Liver (tissue), 9 donors: Measurements from ENCODE around the gene MAOA. TPM values are rescaled to one million over a fixed set of nuclear protein-coding genes. Genes with fewer than 3 reads are reported as not detected.

Source experiments
- DNase-seq: peaks from one replicate; pipeline ENCODE4 v3.0.0-alpha.2; 2017; ENCODE audit warnings: low spot score
- H3K27ac ChIP-seq, 2 donors: one replicate each; pipeline ENCODE4 v1.7.0; 2013; ENCODE audit warnings: inconsistent platforms in 2 of 2, low read length in 2 of 2, control low read depth in 1 of 2, low read depth in 1 of 2, mild to moderate bottlenecking in 1 of 2
- H3K27me3 ChIP-seq, 4 donors: one replicate each; pipeline versions ENCODE4 v1.6.1 to v1.7.0; 2013; ENCODE audit warnings: low read length in 3 of 4, inconsistent platforms in 1 of 4, mild to moderate bottlenecking in 1 of 4, moderate library complexity in 1 of 4; ENCODE audit not compliant: control insufficient read depth in 4 of 4, insufficient read depth in 4 of 4
- H3K36me3 ChIP-seq, 4 donors: one replicate each; pipeline versions ENCODE4 v1.6.1 to v1.7.0; 2013; ENCODE audit warnings: low read length in 3 of 4, mild to moderate bottlenecking in 3 of 4, low read depth in 1 of 4, moderate library complexity in 1 of 4; ENCODE audit not compliant: control insufficient read depth in 4 of 4, insufficient read depth in 3 of 4
- H3K4me1 ChIP-seq, 4 donors: one replicate each; pipeline versions ENCODE4 v1.6.1 to v1.7.0; 2013; ENCODE audit warnings: low read length in 3 of 4, mild to moderate bottlenecking in 3 of 4, moderate library complexity in 1 of 4; ENCODE audit not compliant: control insufficient read depth in 4 of 4, insufficient read depth in 4 of 4
- H3K4me3 ChIP-seq, 3 donors: one replicate each; pipeline versions ENCODE4 v1.6.1 to v1.7.0; 2013; ENCODE audit warnings: low read length in 3 of 3, control low read depth in 1 of 3, low read depth in 1 of 3, mild to moderate bottlenecking in 1 of 3
- H3K9ac ChIP-seq, 2 donors: one replicate each; pipeline ENCODE4 v1.7.0; 2013; ENCODE audit warnings: low read length in 2 of 2, mild to moderate bottlenecking in 2 of 2, moderate library complexity in 2 of 2, control low read depth in 1 of 2, low read depth in 1 of 2
- H3K9me3 ChIP-seq, 4 donors: one replicate each; pipeline versions ENCODE4 v1.6.1 to v1.7.0; 2013; ENCODE audit warnings: low read length in 3 of 4; ENCODE audit not compliant: control insufficient read depth in 4 of 4
- EGR1 ChIP-seq, 2 donors: IDR thresholded peaks; 2 replicates each; pipeline ENCODE4 v1.6.1; 2016 to 2018; ENCODE audit warnings: antibody characterized with exemption in 2 of 2, low read depth in 2 of 2
- FOXA1 ChIP-seq: IDR thresholded peaks from 2 replicates; pipeline ENCODE4 v1.6.1; 2016; ENCODE audit warnings: antibody characterized with exemption
- FOXA2 ChIP-seq: IDR thresholded peaks from 2 replicates; pipeline ENCODE4 v1.6.1; 2016; ENCODE audit warnings: antibody characterized with exemption
- GABPA ChIP-seq, 2 donors: IDR thresholded peaks in 1 of 2; conservative IDR thresholded peaks in 1 of 2; 2 replicates each; pipeline ENCODE4 v1.6.1; 2016; ENCODE audit warnings: antibody characterized with exemption in 2 of 2, mild to moderate bottlenecking in 1 of 2, moderate library complexity in 1 of 2
- HNF4A ChIP-seq, 2 donors: conservative IDR thresholded peaks; 2 replicates each; pipeline ENCODE4 v1.6.1; 2016; ENCODE audit warnings: antibody characterized with exemption in 2 of 2, mild to moderate bottlenecking in 2 of 2
- HNF4G ChIP-seq: IDR thresholded peaks from 2 replicates; pipeline ENCODE4 v1.6.1; 2016; ENCODE audit warnings: antibody characterized with exemption
- JUND ChIP-seq, 2 donors: IDR thresholded peaks; 2 replicates each; pipeline ENCODE4 v1.6.1; 2016; ENCODE audit warnings: antibody characterized with exemption in 2 of 2
- MAX ChIP-seq: IDR thresholded peaks from 2 replicates; pipeline ENCODE4 v1.6.1; 2016; ENCODE audit warnings: antibody characterized with exemption
- NR2F2 ChIP-seq: IDR thresholded peaks from 2 replicates; pipeline ENCODE4 v1.6.1; 2016; ENCODE audit warnings: antibody characterized with exemption
- RAD21 ChIP-seq, 2 donors: IDR thresholded peaks; 2 replicates each; pipeline ENCODE4 v1.6.1; 2016; ENCODE audit warnings: antibody characterized with exemption in 2 of 2, mild to moderate bottlenecking in 2 of 2
- REST ChIP-seq: IDR thresholded peaks from 2 replicates; pipeline ENCODE4 v1.6.1; 2016; ENCODE audit warnings: antibody characterized with exemption, mild to moderate bottlenecking
- RXRA ChIP-seq, 2 donors: IDR thresholded peaks; 2 replicates each; pipeline ENCODE4 v1.6.1; 2017 to 2018; ENCODE audit warnings: antibody characterized with exemption in 2 of 2, mild to moderate bottlenecking in 1 of 2
- SP1 ChIP-seq: IDR thresholded peaks from 2 replicates; pipeline ENCODE4 v1.6.1; 2018; ENCODE audit warnings: antibody characterized with exemption, mild to moderate bottlenecking
- TAF1 ChIP-seq: conservative IDR thresholded peaks from 2 replicates; pipeline ENCODE4 v1.6.1; 2016; ENCODE audit warnings: antibody characterized with exemption, mild to moderate bottlenecking
- YY1 ChIP-seq: IDR thresholded peaks from 2 replicates; pipeline ENCODE4 v1.6.1; 2016; ENCODE audit warnings: antibody characterized with exemption, mild to moderate bottlenecking
- WGBS: extraction: QIAGEN DNeasy Blood & Tissue Kit; methylation state at CpG from one replicate; pipeline ENCODE4 v1.1.7; 2013; 5-methylcytosine and 5-hydroxymethylcytosine counted together
- polyA plus RNA-seq, 2 donors: library from polyadenylated mRNA; stranded (reverse) in 1 of 2; unstranded in 1 of 2; fragments of 200-250 nt in 1 of 2; fragments of >200 nt in 1 of 2; fragmentation: Nextera tagmentation in 1 of 2; extraction: Ambion mirVana in 1 of 2; gene quantifications; one replicate each; pipeline versions ENCODE4 v1.2.1 to v1.2.3, GENCODE V29; 2013 to 2015
- total RNA-seq, 2 donors: library from RNA; depleted of rRNA; stranded (reverse); fragments of >200 nt; gene quantifications; one replicate each; pipeline ENCODE4 v1.2.3, GENCODE V29; 2014
- TF ChIP-seq, protein P1 (sequence below): fragments of 150-350 bp; IDR thresholded peaks from 2 replicates; pipeline ENCODE4 v1.5.1; 2017; ENCODE audit warnings: improper control_type of control experiment, low read depth, low read length; ENCODE audit not compliant: missing input control
- TF ChIP-seq, protein P2 (sequence below): IDR thresholded peaks from 2 replicates; pipeline ENCODE4 v1.6.1; 2016; ENCODE audit warnings: antibody characterized with exemption
- TF ChIP-seq, protein P3 (sequence below): IDR thresholded peaks from 2 replicates; pipeline ENCODE4 v1.6.1; 2016; ENCODE audit warnings: antibody characterized with exemption
- donor health status: healthy.
- donor health status: healthy.
- donor health status: healthy.
- donor health status: healthy.
- donor health status: healthy.

MAOA gene
- total and polyA plus RNA-seq, 4 donors = 41.0 to 94.2 (median 75.3) TPM

DNA sequence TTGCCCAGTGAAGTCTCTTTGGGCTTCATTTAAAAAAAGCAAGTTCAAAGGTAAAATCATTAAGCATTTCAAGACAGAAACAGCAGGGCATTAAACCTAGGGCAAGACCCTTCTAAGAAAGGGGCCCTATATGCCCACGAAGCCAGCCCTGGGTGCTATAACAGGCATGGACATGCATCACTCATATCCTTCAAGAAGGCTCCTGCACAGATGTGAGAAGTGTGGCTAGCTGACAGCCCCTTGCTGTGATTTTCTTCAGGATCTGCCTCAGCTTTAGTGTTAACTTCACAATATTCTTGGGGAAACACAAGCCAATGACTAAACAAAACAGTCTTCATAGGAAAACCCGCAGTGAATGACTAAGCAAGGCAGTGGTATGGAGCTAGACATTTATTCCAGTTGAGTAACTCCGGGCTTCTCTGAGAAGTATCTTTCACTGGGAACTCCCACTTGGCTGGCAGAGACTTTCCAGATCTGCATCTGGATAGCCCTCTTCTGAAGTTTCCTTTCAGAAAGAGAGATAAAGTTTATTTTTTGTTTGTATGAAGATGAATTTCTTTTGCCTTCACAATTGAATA, 11.9 kb upstream of the MAOA start (continued):
- no peak for TF ChIP-seq RAD21 (IDR thresholded peaks at IDR 0.05)
- TF ChIP-seq HNF4G = no peak

DNA sequence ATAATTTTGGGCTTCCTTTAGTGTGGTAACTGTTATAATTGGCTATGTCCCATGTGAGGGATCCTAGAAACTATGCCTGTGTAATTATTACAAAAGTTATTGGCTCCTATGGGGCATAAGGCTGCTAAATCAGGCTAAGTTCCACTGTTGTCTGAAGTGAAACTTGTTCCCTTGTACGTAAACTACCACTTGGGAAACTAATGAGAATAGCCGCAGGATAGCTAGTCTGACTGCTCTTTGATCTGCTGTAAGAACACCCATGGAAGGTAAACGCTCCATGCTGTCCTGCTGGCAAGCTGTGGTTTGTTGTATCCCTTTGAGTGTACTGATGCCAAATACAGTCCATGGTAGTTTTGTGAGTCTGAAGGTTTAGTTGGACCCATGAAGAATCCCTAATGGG, 9.3 kb upstream of the MAOA start:
- Histone ChIP-seq H3K36me3 (no peaks in the 10 kb centered on the region), H3K4me1 (peaks cover 0 to 3% (median 0%) of the 10 kb centered on the region in 4 donors), H3K27me3 (no peaks in the 10 kb centered on the region), H3K27ac (no peak overlapping the region), H3K4me3 (no peak overlapping the region), H3K9ac (no peak overlapping the region), H3K9me3 (no peaks in the 10 kb centered on the region)
- whole genome bisulfite sequencing = 31% methylated on average over 3 of the region's 3 CpGs
- TF ChIP-seq SP1 (peak; percentile 11), RAD21 (IDR thresholded peaks at IDR 0.05) (peak in 1 of 2 donors; percentile 29), HNF4A (conservative IDR thresholded peaks at IDR 0.05) (peak; percentile 17 to 38), TAF1 (no peak), FOXA1 (no peak), YY1 (peak; percentile 28)
- DNase-seq = no peak

- peak; percentile 86 for DNase-seq
- peak overlapping the region in 1 of 2 donors; percentile 79 for H3K9ac ChIP-seq
These were observed 1.5 kb upstream of the MAOA start for GRCh38 chrX:43654431-43655150.

More at GRCh38 chrX:43654431-43655150, 1.5 kb upstream of the MAOA start:
- no peaks in the 10 kb centered on the region for H3K36me3 ChIP-seq
- H3K9me3 ChIP-seq = no peaks in the 10 kb centered on the region
- peak overlapping the region; percentile 41 to 76 (median 74) for H3K4me3 ChIP-seq
- no peaks in the 10 kb centered on the region for H3K27me3 ChIP-seq
- H3K4me1 ChIP-seq = peaks cover 0 to 12% (median 2%) of the 10 kb centered on the region in 4 donors
- peak overlapping the region; percentile 84 to 86 for H3K27ac ChIP-seq
- TF ChIP-seq FOXA2 = no peak
- peak; percentile 51 to 69 for TF ChIP-seq RAD21 (IDR thresholded peaks at IDR 0.05)
- TF ChIP-seq HNF4G = no peak
- TF ChIP-seq, protein P1, sequence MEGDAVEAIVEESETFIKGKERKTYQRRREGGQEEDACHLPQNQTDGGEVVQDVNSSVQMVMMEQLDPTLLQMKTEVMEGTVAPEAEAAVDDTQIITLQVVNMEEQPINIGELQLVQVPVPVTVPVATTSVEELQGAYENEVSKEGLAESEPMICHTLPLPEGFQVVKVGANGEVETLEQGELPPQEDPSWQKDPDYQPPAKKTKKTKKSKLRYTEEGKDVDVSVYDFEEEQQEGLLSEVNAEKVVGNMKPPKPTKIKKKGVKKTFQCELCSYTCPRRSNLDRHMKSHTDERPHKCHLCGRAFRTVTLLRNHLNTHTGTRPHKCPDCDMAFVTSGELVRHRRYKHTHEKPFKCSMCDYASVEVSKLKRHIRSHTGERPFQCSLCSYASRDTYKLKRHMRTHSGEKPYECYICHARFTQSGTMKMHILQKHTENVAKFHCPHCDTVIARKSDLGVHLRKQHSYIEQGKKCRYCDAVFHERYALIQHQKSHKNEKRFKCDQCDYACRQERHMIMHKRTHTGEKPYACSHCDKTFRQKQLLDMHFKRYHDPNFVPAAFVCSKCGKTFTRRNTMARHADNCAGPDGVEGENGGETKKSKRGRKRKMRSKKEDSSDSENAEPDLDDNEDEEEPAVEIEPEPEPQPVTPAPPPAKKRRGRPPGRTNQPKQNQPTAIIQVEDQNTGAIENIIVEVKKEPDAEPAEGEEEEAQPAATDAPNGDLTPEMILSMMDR = no peak
- TF ChIP-seq RXRA (IDR thresholded peaks at IDR 0.05) = peak; percentile 2 to 18
- TF ChIP-seq TAF1 = peak; percentile 69
- TF ChIP-seq REST = peak; percentile 85
- TF ChIP-seq EGR1 (IDR thresholded peaks at IDR 0.05; ENCODE audit: low read depth in 2 of 2) = no peak
- no peak for TF ChIP-seq GABPA (IDR thresholded peaks at IDR 0.05 in 1 of 2, conservative IDR thresholded peaks at IDR 0.05 in 1 of 2)
- TF ChIP-seq SP1 = peak; percentile 59
- no peak for TF ChIP-seq NR2F2
- TF ChIP-seq MAX = peak; percentile 36
- TF ChIP-seq, protein P2, sequence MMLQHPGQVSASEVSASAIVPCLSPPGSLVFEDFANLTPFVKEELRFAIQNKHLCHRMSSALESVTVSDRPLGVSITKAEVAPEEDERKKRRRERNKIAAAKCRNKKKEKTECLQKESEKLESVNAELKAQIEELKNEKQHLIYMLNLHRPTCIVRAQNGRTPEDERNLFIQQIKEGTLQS = no peak
- TF ChIP-seq, protein P3, sequence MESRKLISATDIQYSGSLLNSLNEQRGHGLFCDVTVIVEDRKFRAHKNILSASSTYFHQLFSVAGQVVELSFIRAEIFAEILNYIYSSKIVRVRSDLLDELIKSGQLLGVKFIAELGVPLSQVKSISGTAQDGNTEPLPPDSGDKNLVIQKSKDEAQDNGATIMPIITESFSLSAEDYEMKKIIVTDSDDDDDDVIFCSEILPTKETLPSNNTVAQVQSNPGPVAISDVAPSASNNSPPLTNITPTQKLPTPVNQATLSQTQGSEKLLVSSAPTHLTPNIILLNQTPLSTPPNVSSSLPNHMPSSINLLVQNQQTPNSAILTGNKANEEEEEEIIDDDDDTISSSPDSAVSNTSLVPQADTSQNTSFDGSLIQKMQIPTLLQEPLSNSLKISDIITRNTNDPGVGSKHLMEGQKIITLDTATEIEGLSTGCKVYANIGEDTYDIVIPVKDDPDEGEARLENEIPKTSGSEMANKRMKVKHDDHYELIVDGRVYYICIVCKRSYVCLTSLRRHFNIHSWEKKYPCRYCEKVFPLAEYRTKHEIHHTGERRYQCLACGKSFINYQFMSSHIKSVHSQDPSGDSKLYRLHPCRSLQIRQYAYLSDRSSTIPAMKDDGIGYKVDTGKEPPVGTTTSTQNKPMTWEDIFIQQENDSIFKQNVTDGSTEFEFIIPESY = peak; percentile 16
- TF ChIP-seq JUND (IDR thresholded peaks at IDR 0.05) = peak in 1 of 2 donors; percentile 33
- TF ChIP-seq FOXA1 = no peak
- TF ChIP-seq HNF4A (conservative IDR thresholded peaks at IDR 0.05) = no peak
- peak; percentile 80 for TF ChIP-seq YY1
- under 1% methylated on average over 49 of the region's 57 CpGs for WGBS
